PC-3 (cell line): ENCODE measurements around the gene APCDD1. TPM values are rescaled to one million over a fixed set of nuclear protein-coding genes. Genes with fewer than 3 reads are reported as not detected.
"Not testable (repeated sequence)": the region's sequence is repeated elsewhere in the genome, so short reads cannot be mapped to it uniquely, and the experiment has no call there.

Source experiments
- ATAC-seq: fragments of 200-7000 bp; cut with Tn5 transposase; 2 replicates; pipeline ENCODE4 v1.9.1; 2020; ENCODE audit warnings: mild to moderate bottlenecking, moderate library complexity
- BruUV-seq: library from RNA; stranded (reverse); fragments of 400-500 nt; replicated peaks from 2 replicates; lab custom pipeline; 2021; lab: Mats Ljungman, UMichigan
- CTCF ChIA-PET: fragments of 300-600 bp; sonication (Branson Sonifier 250); formaldehyde crosslinking; loops from one replicate; lab custom pipeline; 2022; ENCODE audit warnings: antibody characterized with exemption; lab: Charles Lee
- POLR2A ChIA-PET: fragments of 300-600 bp; sonication (Branson Sonifier 250); formaldehyde crosslinking; loops from one replicate; lab custom pipeline; 2022; ENCODE audit warnings: antibody characterized with exemption; ENCODE audit not compliant: unreplicated experiment; lab: Charles Lee
- DNase-seq: peaks from one replicate; pipeline ENCODE4 v3.0.0-alpha.2; 2015
- H2AFZ ChIP-seq: fragments of 300-600 bp; sonication (generic); 2 replicates; pipeline ENCODE4 v1.6.0; 2016; ENCODE audit warnings: antibody characterized with exemption, low read length
- H3F3A ChIP-seq: fragments of 300-600 bp; sonication (generic); one replicate; pipeline ENCODE4 v1.6.0; 2017; ENCODE audit warnings: antibody characterized with exemption, low read length, control low read depth, mild to moderate bottlenecking; ENCODE audit not compliant: unreplicated experiment
- H3K27ac ChIP-seq: fragments of 300-600 bp; sonication (generic); 2 replicates; pipeline ENCODE4 v1.5.1; 2016; ENCODE audit warnings: mild to moderate bottlenecking, low read length
- H3K27me3 ChIP-seq: fragments of 300-600 bp; sonication (generic); 2 replicates; pipeline ENCODE4 v1.6.1; 2016; ENCODE audit warnings: low read length, mixed read lengths
- H3K36me3 ChIP-seq: fragments of 300-600 bp; sonication (generic); 2 replicates; pipeline ENCODE4 v1.6.1; 2016; ENCODE audit warnings: low read depth, mixed run types, low read length, mixed read lengths
- H3K4me1 ChIP-seq: fragments of 300-600 bp; sonication (generic); 2 replicates; pipeline ENCODE4 v1.5.1; 2016; ENCODE audit warnings: low read length; ENCODE audit not compliant: insufficient read depth
- H3K4me2 ChIP-seq: fragments of 300-600 bp; sonication (generic); 2 replicates; pipeline ENCODE4 v1.6.0; 2016; ENCODE audit warnings: low read length
- H3K4me3 ChIP-seq: fragments of 300-600 bp; sonication (generic); 2 replicates; pipeline ENCODE4 v1.5.1; 2016; ENCODE audit warnings: mild to moderate bottlenecking, low read length, mixed read lengths
- H3K79me2 ChIP-seq: fragments of 300-600 bp; sonication (generic); 2 replicates; pipeline ENCODE4 v1.6.1; 2017; ENCODE audit warnings: low read length, mixed read lengths
- H3K9ac ChIP-seq: fragments of 300-600 bp; sonication (generic); 2 replicates; pipeline ENCODE4 v1.6.0; 2016; ENCODE audit warnings: mild to moderate bottlenecking, low read length
- H3K9me2 ChIP-seq: fragments of 300-600 bp; sonication (generic); replicated peaks from 2 replicates; pipeline ENCODE4 v1.6.1; 2016; ENCODE audit warnings: mixed run types, low read length, mixed read lengths
- H3K9me3 ChIP-seq: fragments of 300-600 bp; sonication (generic); 2 replicates; pipeline ENCODE4 v1.6.1; 2016; ENCODE audit warnings: low read length, mixed read lengths
- H4K20me1 ChIP-seq: fragments of 300-600 bp; sonication (generic); 2 replicates; pipeline ENCODE4 v1.6.1; 2016; ENCODE audit warnings: low read length, mixed read lengths
- CTCF ChIP-seq: fragments of 300-600 bp; sonication (generic); conservative IDR thresholded peaks from 2 replicates; pipeline ENCODE4 v1.5.1; 2017; ENCODE audit warnings: antibody characterized with exemption, low read depth, mild to moderate bottlenecking, low read length
- EZH2 ChIP-seq: fragments of 300-600 bp; sonication (generic); IDR thresholded peaks from one replicate; pipeline ENCODE4 v1.6.1; 2017; ENCODE audit warnings: antibody characterized with exemption, mild to moderate bottlenecking, low read length; ENCODE audit not compliant: unreplicated experiment
- EZH2phosphoT487 ChIP-seq: fragments of 300-600 bp; sonication (generic); IDR thresholded peaks from 2 replicates; pipeline ENCODE4 v1.6.1; 2018; ENCODE audit warnings: mild to moderate bottlenecking, antibody characterized with exemption, low read length, borderline replicate concordance
- intact Hi-C: fragments of 100-400 bp; cut with micrococcal nuclease; formaldehyde crosslinking; loops from 2 replicates; pipeline ENCODE4 v1.9.0; 2023
- total RNA-seq: library from RNA; depleted of rRNA; stranded (reverse); fragments of >200 nt; gene quantifications from 2 replicates; pipeline ENCODE4 v1.2.3, GENCODE V29; 2014

The APCDD1 gene
- total RNA-seq, 1 experiment from 2014 or later, result not detected

GRCh38 chr18:10499230-10499629, 44.8 kb downstream of the APCDD1 start:
- Histone ChIP-seq H3K9me2 (no peaks in the 10 kb centered on the region), H3K27ac (no peak overlapping the region), H3K4me1 (no peaks in the 10 kb centered on the region), H3K27me3 (peaks cover 49% of the 10 kb centered on the region), H4K20me1 (no peaks in the 10 kb centered on the region), H3K9ac (no peak overlapping the region), H3K9me3 (no peaks in the 10 kb centered on the region; the same call in 1 of the 2 replicates), H2AFZ (no peak overlapping the region), H3K36me3 (no peaks in the 10 kb centered on the region), H3F3A (no peaks in the 10 kb centered on the region), H3K4me3 (no peak overlapping the region), H3K79me2 (no peaks in the 10 kb centered on the region), H3K4me2 (no peak overlapping the region)
- intact Hi-C loops, result no loop called here
- no peak for TF ChIP-seq CTCF
- no peak for TF ChIP-seq EZH2
- no peak for TF ChIP-seq EZH2phosphoT487
- POLR2A ChIA-PET, result no interaction called here
- ATAC-seq, result no peak
- CTCF ChIA-PET, result no interaction called here
- no peak for DNase-seq
- BruUV-seq, result no TSS peak

- no peak for ATAC-seq
- no peaks in the 10 kb centered on the region for H4K20me1 ChIP-seq
- BruUV-seq, result no TSS peak
- H3K9me2 ChIP-seq, result no peaks in the 10 kb centered on the region
- intact Hi-C loops, result no loop called here
- CTCF ChIA-PET, result no interaction called here
- no peak for TF ChIP-seq EZH2phosphoT487
- no peak for TF ChIP-seq CTCF
- TF ChIP-seq EZH2, result no peak
- no peak overlapping the region for H3K4me3 ChIP-seq
- no peaks in the 10 kb centered on the region for H3K4me1 ChIP-seq
- POLR2A ChIA-PET, result no interaction called here
- H3K9ac ChIP-seq, result no peak overlapping the region
- H2AFZ ChIP-seq, result no peak overlapping the region
- no peaks in the 10 kb centered on the region for H3F3A ChIP-seq
- H3K27me3 ChIP-seq, result peaks cover 41% of the 10 kb centered on the region
- H3K27ac ChIP-seq, result no peak overlapping the region
- H3K79me2 ChIP-seq, result no peaks in the 10 kb centered on the region
- no peak for DNase-seq
- H3K36me3 ChIP-seq, result no peaks in the 10 kb centered on the region
- peaks cover 6% of the 10 kb centered on the region; the same call in 1 of the 2 replicates for H3K9me3 ChIP-seq
- no peak overlapping the region for H3K4me2 ChIP-seq
These were observed 45.6 kb downstream of the APCDD1 start for GRCh38 chr18:10500038-10500437.

- intact Hi-C loops, result no loop called here
- Histone ChIP-seq H3K4me2 (no peak overlapping the region), H4K20me1 (no peaks in the 10 kb centered on the region), H2AFZ (no peak overlapping the region), H3K4me1 (no peaks in the 10 kb centered on the region), H3K9me3 (peaks cover 17% of the 10 kb centered on the region), H3K36me3 (no peaks in the 10 kb centered on the region), H3K4me3 (no peak overlapping the region), H3K79me2 (no peaks in the 10 kb centered on the region), H3F3A (no peaks in the 10 kb centered on the region), H3K27me3 (peaks cover 15% of the 10 kb centered on the region; the same call in 1 of the 2 replicates), H3K27ac (no peak overlapping the region), H3K9ac (no peak overlapping the region), H3K9me2 (no peaks in the 10 kb centered on the region)
- POLR2A ChIA-PET, result no interaction called here
- no peak for ATAC-seq
- CTCF ChIA-PET, result no interaction called here
- DNase-seq, result no peak
- no TSS peak for BruUV-seq
- no peak for TF ChIP-seq EZH2
- no peak for TF ChIP-seq EZH2phosphoT487
- no peak for TF ChIP-seq CTCF
These were observed 50.3 kb downstream of the APCDD1 start for GRCh38 chr18:10504723-10505122.

- H3K9ac ChIP-seq, H3F3A ChIP-seq, H3K4me3 ChIP-seq, H4K20me1 ChIP-seq, H3K9me2 ChIP-seq, ATAC-seq, CTCF ChIA-PET, POLR2A ChIA-PET, DNase-seq, H3K27ac ChIP-seq, H3K4me2 ChIP-seq, H3K79me2 ChIP-seq, H2AFZ ChIP-seq, H3K36me3 ChIP-seq, H3K4me1 ChIP-seq, BruUV-seq, intact Hi-C loops: not testable (repeated sequence)
- H3K27me3 ChIP-seq, result peaks cover 14% of the 10 kb centered on the region; the same call in 1 of the 2 replicates
- peaks cover 17% of the 10 kb centered on the region for H3K9me3 ChIP-seq
These were observed 51.5 kb downstream of the APCDD1 start for GRCh38 chr18:10505892-10506291.
